GM18505 (cell line): ENCODE measurements around the gene CYTH1.

ENCODE experiments used
- ATAC-seq: cut with Tn5 transposase; IDR thresholded peaks from one replicate; pipeline ENCODE4 v1.9.1; 2021; ENCODE audit not compliant: unreplicated experiment
- POLR2A ChIP-seq: IDR thresholded peaks from 4 replicates; pipeline ENCODE4 v1.6.1; 2011; ENCODE audit warnings: borderline replicate concordance; ENCODE audit not compliant: insufficient read depth, insufficient read length; ENCODE audit errors: extremely low read depth

The CYTH1 gene

DNA sequence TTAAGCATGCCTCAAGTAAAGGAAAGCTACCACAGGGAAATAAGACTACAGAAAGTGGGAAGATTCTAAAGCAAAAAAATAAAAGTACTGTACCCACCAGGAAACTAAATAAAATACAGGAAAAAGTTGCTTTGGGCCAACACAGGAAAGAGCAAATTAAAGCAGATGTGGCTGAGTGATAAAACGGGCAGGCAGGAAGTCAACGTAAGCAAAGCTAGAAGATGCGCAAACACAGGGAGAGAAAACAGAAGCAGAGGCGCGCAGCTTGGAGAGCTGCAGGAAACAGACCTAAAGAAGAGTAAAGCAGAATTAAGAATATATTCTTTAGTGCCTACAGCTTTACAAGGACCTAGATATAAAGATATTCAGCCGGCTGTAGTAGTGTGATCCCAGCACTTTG is 36.9 kb upstream of the CYTH1 start:
- ATAC-seq: no peak
- TF ChIP-seq POLR2A: no peak

DNA sequence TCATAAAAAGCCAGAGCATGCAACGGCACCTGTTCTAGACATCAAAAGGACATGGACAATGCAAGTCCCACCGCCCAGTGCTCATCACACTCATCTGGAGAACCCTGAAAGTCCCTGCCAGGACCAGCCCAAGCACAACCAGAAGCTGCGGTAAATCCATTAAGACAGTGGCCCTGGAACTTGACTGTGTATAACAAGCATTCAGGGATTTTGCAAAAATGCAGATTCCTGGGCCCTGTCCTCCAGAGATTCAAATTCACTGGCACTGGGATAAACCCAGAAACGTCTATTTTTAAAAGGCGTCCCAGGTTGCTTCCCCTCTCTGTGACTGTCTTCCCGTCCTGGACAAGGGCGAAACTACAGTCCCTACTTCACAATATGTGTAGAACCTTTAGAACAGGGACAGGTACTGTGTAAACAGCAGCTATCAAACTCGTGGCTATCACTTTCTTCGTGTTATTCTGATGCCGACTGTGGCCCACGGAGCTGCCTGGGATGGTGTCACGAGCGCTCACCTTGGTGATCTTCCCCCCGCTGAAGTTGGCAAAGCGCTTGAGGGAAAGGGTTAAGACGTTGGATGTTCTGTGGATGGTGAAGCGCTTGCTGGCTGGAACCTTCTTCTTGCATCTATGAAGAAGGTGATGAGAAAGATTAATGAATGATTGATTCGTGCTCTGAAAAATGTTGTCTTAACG is 36.2 kb upstream of the CYTH1 start:
- no peak for ATAC-seq
- TF ChIP-seq POLR2A: no peak

DNA sequence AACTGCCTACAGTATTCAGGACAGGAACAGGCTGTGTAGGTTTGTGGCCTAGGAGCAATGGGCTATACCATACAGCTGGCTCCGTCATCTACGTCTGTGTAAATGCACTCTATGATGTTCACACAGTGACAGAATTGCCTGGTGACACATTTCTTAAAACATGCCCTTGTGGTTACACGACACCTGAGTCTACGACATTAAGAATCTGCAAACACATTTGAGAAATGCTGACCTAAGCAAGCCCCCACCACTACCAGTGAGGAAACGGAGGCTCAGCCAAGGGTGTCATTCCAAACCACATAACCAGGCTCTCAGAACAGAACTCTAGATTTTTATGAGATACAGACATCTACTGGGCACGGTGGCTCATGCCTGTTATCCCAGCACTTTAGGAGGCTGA is 35.0 kb upstream of the CYTH1 start:
- TF ChIP-seq POLR2A: no peak
- no peak for ATAC-seq

DNA sequence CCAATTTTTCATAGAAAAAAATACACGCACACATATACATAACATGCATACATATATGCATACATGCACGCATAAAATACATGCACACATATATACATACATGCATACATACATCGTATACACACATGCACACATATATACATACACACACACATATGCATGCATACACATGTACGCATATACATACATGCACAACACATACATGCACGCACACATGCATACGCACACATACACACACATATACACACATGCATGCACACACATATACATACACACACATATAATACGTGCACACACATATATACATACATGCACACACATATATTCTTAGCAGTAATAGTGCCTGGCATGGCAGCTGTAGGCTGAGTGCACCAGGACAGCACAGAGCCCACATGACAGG is 33.6 kb upstream of the CYTH1 start:
- no peak for TF ChIP-seq POLR2A
- no peak for ATAC-seq

DNA sequence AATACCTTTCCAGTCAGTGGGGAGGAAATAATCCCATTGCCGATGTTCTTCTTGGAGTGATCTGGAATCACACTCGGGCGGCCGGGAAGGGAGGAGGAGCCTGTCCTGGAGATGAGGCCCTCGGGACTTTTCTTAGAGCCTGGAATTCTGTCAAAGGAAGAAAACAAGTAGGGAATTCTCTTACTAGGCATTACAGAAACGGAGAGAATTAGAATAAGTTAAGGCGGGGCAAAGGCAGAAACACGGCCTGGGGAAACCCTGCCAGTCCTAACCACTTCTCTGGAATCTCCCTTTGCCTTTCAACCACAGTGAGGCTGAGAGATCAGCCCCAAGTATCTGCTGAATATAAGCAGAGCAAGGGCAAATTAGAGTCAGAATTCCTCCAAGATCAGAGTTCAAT is 30.8 kb upstream of the CYTH1 start:
- no peak for ATAC-seq
- no peak for TF ChIP-seq POLR2A

DNA sequence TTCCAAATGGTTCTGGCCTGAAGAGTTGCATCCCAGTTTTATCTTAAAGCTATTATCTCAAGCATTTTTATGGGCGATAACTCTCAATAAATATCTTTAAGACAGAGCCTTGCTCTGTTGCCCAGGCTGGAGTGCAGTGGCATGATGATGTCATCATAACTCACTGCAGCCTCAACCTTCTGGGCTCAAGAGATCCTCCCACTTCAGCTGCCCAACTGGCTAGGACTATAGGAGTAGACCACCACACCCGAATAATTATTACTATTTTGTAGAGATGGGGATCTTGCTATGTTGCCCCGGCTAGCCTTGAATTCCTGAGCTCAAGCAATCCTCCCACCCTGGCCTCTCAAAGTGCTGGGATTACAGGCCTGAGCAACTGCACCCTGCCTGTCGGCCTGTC is 26.1 kb upstream of the CYTH1 start:
- ATAC-seq: no peak

DNA sequence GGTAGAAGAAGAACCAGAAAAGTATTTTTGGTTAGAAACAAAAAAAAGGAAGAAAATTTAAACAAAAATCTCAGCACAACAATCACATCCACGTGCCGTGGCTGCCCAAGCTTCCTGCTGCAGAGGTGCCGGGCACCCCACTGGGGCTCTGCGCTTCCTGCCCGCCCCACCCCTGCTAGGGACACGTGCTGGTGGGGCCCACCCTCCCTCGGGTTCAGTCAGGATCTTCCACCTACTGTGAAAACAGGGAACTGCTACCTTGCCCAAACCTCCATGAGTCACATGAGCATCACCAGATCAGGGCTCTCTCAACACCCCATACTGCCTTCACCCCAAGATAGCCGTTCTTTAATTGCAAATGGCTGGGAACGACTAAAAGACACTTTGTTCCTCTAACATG is 24.4 kb upstream of the CYTH1 start:
- TF ChIP-seq POLR2A: no peak
- ATAC-seq: no peak

More for the DNA sequence above, 26.1 kb upstream of the CYTH1 start:
- TF ChIP-seq POLR2A: no peak

DNA sequence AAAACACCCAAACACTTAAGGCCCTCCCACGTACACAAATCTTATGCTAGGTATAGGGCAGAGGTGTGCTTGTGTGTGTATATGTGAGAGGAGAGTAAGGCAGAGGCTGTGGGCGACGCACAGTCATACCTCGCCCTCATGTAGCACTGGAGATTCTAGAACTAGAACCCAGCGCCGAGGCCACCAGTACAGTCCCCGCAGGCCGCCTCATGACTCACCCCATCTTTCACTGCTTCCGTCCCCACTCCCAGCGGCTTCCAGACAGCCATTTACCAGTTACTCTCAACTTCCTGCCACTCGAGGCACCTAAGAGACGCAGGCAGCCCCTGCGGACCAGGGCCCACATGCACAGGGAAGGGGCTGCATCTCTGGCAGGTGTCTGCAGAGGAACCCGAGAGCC is 23.2 kb upstream of the CYTH1 start:
- no peak for ATAC-seq
- no peak for TF ChIP-seq POLR2A

DNA sequence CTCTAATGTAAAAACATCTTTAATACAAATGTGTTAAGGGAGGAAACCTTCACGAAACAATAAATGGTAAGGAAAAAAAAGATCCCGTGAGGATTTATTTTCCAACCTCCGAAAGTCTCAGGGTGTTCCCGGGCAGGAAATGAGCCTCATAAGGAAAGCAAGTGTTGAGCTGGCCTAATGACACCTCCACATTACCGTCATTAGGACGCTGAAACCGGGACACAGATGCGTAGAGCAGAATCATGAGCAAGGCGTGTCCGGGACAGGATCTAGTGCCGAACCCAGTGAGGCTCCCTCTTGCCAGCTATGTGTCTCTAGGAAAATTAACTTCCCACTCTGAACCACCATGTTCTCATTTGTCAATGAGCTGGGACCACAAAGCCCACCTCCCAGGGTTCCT is 22.7 kb upstream of the CYTH1 start:
- ATAC-seq: no peak
- TF ChIP-seq POLR2A: no peak

DNA sequence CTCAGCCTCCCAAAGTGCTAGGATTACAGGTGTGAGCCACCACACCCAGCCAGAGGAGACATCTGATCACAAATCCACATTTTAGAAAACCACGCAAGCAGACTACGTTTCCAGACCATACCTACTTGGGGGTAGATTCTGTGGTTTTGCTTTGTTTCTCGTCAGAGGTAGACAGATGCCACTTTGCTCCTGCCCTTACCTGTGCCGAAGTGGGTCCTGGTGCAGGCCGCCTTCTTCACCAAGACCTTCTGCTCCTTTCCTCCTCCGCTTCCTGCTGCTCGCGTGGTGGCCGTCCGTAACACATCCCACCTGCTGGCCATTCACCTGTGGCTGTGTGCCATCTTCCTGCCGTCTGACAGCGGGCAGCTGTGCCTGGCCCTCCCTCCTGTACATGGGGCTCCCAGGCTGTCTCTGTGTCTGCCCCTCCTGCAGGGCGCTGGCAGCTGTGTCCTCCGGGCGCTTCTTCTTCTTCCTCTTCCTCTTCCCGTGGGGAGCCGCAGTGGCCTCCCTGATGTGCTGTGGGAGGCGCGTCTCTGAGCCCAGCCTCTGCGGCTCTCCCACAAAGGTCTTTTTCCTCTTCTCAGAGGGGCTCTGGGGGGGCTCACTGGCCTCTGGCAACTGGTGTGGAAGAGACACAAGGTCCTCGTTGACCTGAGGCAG is 21.2 kb upstream of the CYTH1 start:
- no peak for TF ChIP-seq POLR2A
- ATAC-seq: no peak

DNA sequence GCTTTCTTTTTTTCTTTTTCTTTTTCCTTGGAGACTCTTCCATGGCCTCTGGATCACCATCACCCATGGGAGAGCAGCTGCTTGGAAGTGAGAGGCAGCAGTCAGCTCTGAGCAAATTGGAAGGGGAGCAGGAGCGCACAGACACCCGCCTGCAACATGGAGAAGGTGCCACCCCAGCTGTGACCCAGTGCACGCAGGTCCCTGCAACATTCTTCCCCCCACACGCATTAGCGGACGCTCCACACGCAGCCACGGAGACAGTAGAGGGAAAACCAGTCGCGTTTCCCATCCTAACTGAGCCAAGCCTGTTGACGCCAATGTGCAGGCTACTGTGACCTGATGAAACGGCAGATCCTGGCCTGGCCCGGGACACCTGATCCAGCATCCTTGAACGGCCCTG is 20.4 kb upstream of the CYTH1 start:
- no peak for TF ChIP-seq POLR2A
- no peak for ATAC-seq

DNA sequence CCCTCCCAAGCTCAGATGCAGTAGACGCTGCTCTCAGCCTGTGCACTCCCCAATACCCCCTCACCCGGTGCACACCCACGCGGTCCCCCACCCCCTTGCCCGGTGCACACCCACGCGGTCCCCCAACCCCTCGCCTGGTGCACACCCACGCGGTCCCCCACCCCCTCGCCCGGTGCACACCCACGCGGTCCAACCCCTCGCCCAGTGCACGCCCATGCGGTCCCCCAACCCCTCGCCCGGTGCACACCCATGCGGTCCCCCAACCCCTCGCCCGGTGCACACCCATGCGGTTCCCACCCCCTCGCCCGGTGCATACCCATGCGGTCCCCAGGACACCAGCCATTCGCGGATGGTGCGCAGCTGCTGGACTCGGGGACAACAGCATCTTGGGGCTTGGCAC is 19.9 kb upstream of the CYTH1 start:
- no peak for TF ChIP-seq POLR2A
- no peak for ATAC-seq

DNA sequence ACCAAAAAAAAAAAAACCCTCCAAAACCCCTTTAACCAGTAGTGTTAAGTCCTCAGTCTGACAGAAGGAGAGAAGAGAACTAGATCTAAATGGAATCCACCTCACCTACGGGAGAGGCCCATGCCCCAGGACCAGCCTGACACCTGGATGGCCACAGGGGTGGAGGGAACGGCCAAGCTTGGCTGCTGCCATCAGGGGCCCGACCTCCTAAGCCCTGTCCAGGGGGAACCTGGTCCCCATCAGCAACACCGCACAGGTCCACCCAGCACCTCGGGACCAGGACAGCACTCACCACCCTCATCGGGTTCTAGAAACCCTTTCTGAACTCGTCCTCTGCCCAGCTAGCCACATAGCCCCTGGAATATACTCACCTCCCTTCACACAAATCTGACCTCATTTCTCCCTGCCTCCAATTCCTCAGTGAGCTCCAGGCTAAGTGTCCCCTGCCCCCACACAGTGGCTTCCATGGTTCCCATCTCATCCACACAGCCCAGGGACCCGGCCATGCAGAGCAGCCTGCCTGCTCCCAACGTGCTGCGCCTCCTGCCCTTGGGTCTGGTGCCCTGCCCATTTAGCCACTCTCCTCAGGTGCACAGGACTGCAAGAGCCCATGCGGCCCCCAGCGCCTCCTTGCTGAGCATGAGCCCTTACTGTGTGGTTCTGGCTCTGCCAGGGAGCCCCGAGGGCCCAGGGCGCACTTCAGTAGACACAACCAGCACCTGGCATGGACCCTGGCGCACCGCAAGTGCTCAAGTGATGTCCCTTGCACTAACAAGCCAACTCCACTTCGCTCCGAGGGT is 18.3 kb upstream of the CYTH1 start:
- TF ChIP-seq POLR2A: no peak

More for the DNA sequence above, 18.3 kb upstream of the CYTH1 start:
- no peak for ATAC-seq
